IMR-90 (cell line): Measurements from ENCODE around the gene LRSAM1. TPM values are rescaled to one million over a fixed set of nuclear protein-coding genes. Genes with fewer than 3 reads are reported as not detected.
A peak's percentile ranks its signal among the peaks of the same experiment; 100 is the strongest.

ENCODE experiments used
- ATAC-seq: fragments of 200-7000 bp; cut with Tn5 transposase; 2 replicates; pipeline ENCODE4 v1.9.1; 2020; ENCODE audit warnings: low read depth, mild to moderate bottlenecking, moderate library complexity
- BruUV-seq: library from RNA; stranded (reverse); fragments of 400-500 nt; replicated peaks from 2 replicates; lab custom pipeline; 2021; lab: Mats Ljungman, UMichigan
- CTCF ChIA-PET: fragments of 300-600 bp; formaldehyde crosslinking; extraction: SDS; loops from one replicate; lab custom pipeline; 2021; ENCODE audit warnings: antibody characterized with exemption; lab: Yijun Ruan, JAX
- POLR2A ChIA-PET: fragments of 300-600 bp; sonication (Branson Sonifier 250); formaldehyde crosslinking; loops from one replicate; lab custom pipeline; 2022; ENCODE audit warnings: antibody characterized with exemption; ENCODE audit not compliant: unreplicated experiment; lab: Charles Lee
- DNase-seq: peaks from one replicate; pipeline ENCODE4 v3.0.0; 2013
- H2AFZ ChIP-seq: replicated peaks from 2 replicates; pipeline ENCODE3; 2013; ENCODE audit warnings: low read length, mild to moderate bottlenecking; ENCODE audit not compliant: poor library complexity
- H2AK5ac ChIP-seq: 2 replicates; pipeline ENCODE4 v1.6.1; 2013; ENCODE audit warnings: low read depth, low read length, inconsistent platforms
- H2AK9ac ChIP-seq: replicated peaks from 2 replicates; pipeline ENCODE3; 2013; ENCODE audit warnings: mild to moderate bottlenecking, low read depth, low read length, moderate library complexity; ENCODE audit not compliant: poor library complexity
- H2BK120ac ChIP-seq: 2 replicates; pipeline ENCODE4 v1.6.1; 2013; ENCODE audit warnings: low read depth, low read length, inconsistent platforms
- H2BK15ac ChIP-seq: 3 replicates; pipeline ENCODE4 v1.6.1; 2013; ENCODE audit warnings: low read depth, low read length, inconsistent platforms
- H2BK20ac ChIP-seq: 2 replicates; pipeline ENCODE4 v1.6.1; 2013; ENCODE audit warnings: low read depth, mild to moderate bottlenecking, inconsistent platforms, low read length, moderate library complexity
- H2BK5ac ChIP-seq: 2 replicates; pipeline ENCODE4 v1.6.1; 2013; ENCODE audit warnings: mild to moderate bottlenecking, low read depth, low read length, inconsistent platforms; ENCODE audit not compliant: poor library complexity, severe bottlenecking
- H3K14ac ChIP-seq: replicated peaks from 2 replicates; pipeline ENCODE4 v1.6.1; 2013; ENCODE audit warnings: low read depth, low read length, inconsistent platforms
- H3K18ac ChIP-seq: 2 replicates; pipeline ENCODE4 v1.6.1; 2013; ENCODE audit warnings: low read depth, low read length, control low read depth
- H3K23ac ChIP-seq: 2 replicates; pipeline ENCODE4 v1.6.1; 2013; ENCODE audit warnings: low read depth, low read length, inconsistent platforms
- H3K27ac ChIP-seq: 2 replicates; pipeline ENCODE4 v1.5.1; 2013; ENCODE audit warnings: mild to moderate bottlenecking, control low read depth, low read length; ENCODE audit not compliant: insufficient read depth
- H3K27me3 ChIP-seq: 2 replicates; pipeline ENCODE4 v1.6.1; 2013; ENCODE audit warnings: low read length; ENCODE audit not compliant: control insufficient read depth, insufficient read depth
- H3K36me3 ChIP-seq: 2 replicates; pipeline ENCODE4 v1.6.1; 2013; ENCODE audit warnings: low read length, mixed read lengths; ENCODE audit not compliant: control insufficient read depth, insufficient read depth
- H3K4ac ChIP-seq: 2 replicates; pipeline ENCODE4 v1.6.1; 2013; ENCODE audit warnings: low read depth, low read length, inconsistent platforms
- H3K4me1 ChIP-seq: 2 replicates; pipeline ENCODE4 v1.6.1; 2013; ENCODE audit warnings: low read length, mixed read lengths; ENCODE audit not compliant: control insufficient read depth, insufficient read depth
- H3K4me2 ChIP-seq: 2 replicates; pipeline ENCODE4 v1.6.1; 2013; ENCODE audit warnings: low read depth, mild to moderate bottlenecking, control low read depth, low read length, moderate library complexity
- H3K4me3 ChIP-seq: 2 replicates; pipeline ENCODE4 v1.5.1; 2013; ENCODE audit warnings: low read depth, mild to moderate bottlenecking, control low read depth, low read length, moderate library complexity; ENCODE audit not compliant: insufficient read depth
- H3K56ac ChIP-seq: 2 replicates; pipeline ENCODE4 v1.6.1; 2013; ENCODE audit warnings: low read length, inconsistent platforms; ENCODE audit not compliant: insufficient read depth; ENCODE audit errors: extremely low read depth
- H3K79me1 ChIP-seq, 2 experiments: 2 replicates each; pipeline ENCODE4 v1.6.1; 2013; ENCODE audit warnings: low read length in 2 of 2, inconsistent platforms in 1 of 2, low read depth in 1 of 2
- H3K9ac ChIP-seq: 2 replicates; pipeline ENCODE4 v1.6.1; 2013; ENCODE audit warnings: low read depth, low read length, control low read depth
- H3K9me1 ChIP-seq: 2 replicates; pipeline ENCODE4 v1.6.1; 2013; ENCODE audit warnings: low read length, inconsistent platforms; ENCODE audit not compliant: insufficient read depth
- H3K9me3 ChIP-seq: 2 replicates; pipeline ENCODE4 v1.6.1; 2013; ENCODE audit warnings: low read length; ENCODE audit not compliant: control insufficient read depth, insufficient read depth
- H4K20me1 ChIP-seq: 2 replicates; pipeline ENCODE4 v1.6.1; 2013; ENCODE audit warnings: low read length, inconsistent platforms; ENCODE audit not compliant: insufficient read depth
- H4K5ac ChIP-seq: 2 replicates; pipeline ENCODE4 v1.6.1; 2013; ENCODE audit warnings: mild to moderate bottlenecking, low read depth, low read length, control low read depth
- H4K8ac ChIP-seq, 2 experiments: 2 replicates each; pipeline ENCODE4 v1.6.1; 2013; ENCODE audit warnings: low read depth in 2 of 2, low read length in 2 of 2, control low read depth in 1 of 2, inconsistent platforms in 1 of 2
- H4K91ac ChIP-seq: 2 replicates; pipeline ENCODE4 v1.6.1; 2013; ENCODE audit warnings: low read depth, low read length, inconsistent platforms; ENCODE audit not compliant: insufficient read depth
- BHLHE40 ChIP-seq: fragments of 150-350 bp; IDR thresholded peaks from 2 replicates; pipeline ENCODE4 v1.6.1; 2016; ENCODE audit warnings: mild to moderate bottlenecking, low read depth, low read length
- CEBPB ChIP-seq: IDR thresholded peaks from 2 replicates; pipeline ENCODE4 v1.6.1; 2012; ENCODE audit warnings: low read depth, low read length, improper control_type of control experiment
- CHD1 ChIP-seq: IDR thresholded peaks from 2 replicates; pipeline ENCODE4 v1.6.1; 2012; ENCODE audit warnings: low read depth, low read length, improper control_type of control experiment
- CTCF ChIP-seq: conservative IDR thresholded peaks from 2 replicates; pipeline ENCODE4 v1.5.1; 2012; ENCODE audit warnings: mild to moderate bottlenecking, low read depth, low read length, improper control_type of control experiment
- ELK1 ChIP-seq: fragments of 150-350 bp; IDR thresholded peaks from 2 replicates; pipeline ENCODE4 v1.6.1; 2016; ENCODE audit warnings: low read depth, mild to moderate bottlenecking, low read length, moderate library complexity, borderline replicate concordance
- FOS ChIP-seq: fragments of 150-350 bp; IDR thresholded peaks from 2 replicates; pipeline ENCODE4 v1.6.1; 2016; ENCODE audit warnings: low read depth, low read length
- MAFK ChIP-seq: IDR thresholded peaks from 2 replicates; pipeline ENCODE4 v1.6.1; 2012; ENCODE audit warnings: low read depth, low read length, improper control_type of control experiment
- MXI1 ChIP-seq: IDR thresholded peaks from 2 replicates; pipeline ENCODE4 v1.6.1; 2012; ENCODE audit warnings: low read depth, mild to moderate bottlenecking, low read length, moderate library complexity, borderline replicate concordance
- POLR2A ChIP-seq: IDR thresholded peaks from 2 replicates; pipeline ENCODE4 v1.6.1; 2012; ENCODE audit warnings: mild to moderate bottlenecking, low read depth, low read length
- RAD21 ChIP-seq: IDR thresholded peaks from 2 replicates; pipeline ENCODE4 v1.6.1; 2012; ENCODE audit warnings: low read length, improper control_type of control experiment
- RCOR1 ChIP-seq: IDR thresholded peaks from 2 replicates; pipeline ENCODE4 v1.6.1; 2012; ENCODE audit warnings: mild to moderate bottlenecking, low read length, improper control_type of control experiment; ENCODE audit not compliant: insufficient replicate concordance
- RFX5 ChIP-seq: IDR thresholded peaks from 2 replicates; pipeline ENCODE4 v1.8.0; 2012; ENCODE audit warnings: low read depth, mild to moderate bottlenecking, low read length, moderate library complexity
- SMC3 ChIP-seq: fragments of 150-350 bp; IDR thresholded peaks from 2 replicates; pipeline ENCODE4 v1.6.1; 2016; ENCODE audit warnings: low read depth, mild to moderate bottlenecking, antibody characterized with exemption, low read length, moderate library complexity
- USF2 ChIP-seq: fragments of 150-350 bp; IDR thresholded peaks from 2 replicates; pipeline ENCODE4 v1.6.1; 2017; ENCODE audit warnings: mild to moderate bottlenecking, antibody characterized with exemption, low read length, low read depth
- WGBS, 2 experiments: methylation state at CpG; one replicate each; pipeline versions ENCODE4 v1.1.5 to v1.1.7; 2013; ENCODE audit warnings: missing lambda C conversion rate in 2 of 2; ENCODE audit not compliant: insufficient read length in 1 of 2; ENCODE audit errors: extremely low coverage in 2 of 2; 5-methylcytosine and 5-hydroxymethylcytosine counted together
- dilution Hi-C: fragments of 300-500 bp; cut with HindIII; formaldehyde crosslinking; loops from one replicate; pipeline ENCODE4 v1.14.3; 2018; ENCODE audit warnings: low sequenced_read_pairs; ENCODE audit not compliant: unreplicated experiment
- in situ Hi-C: fragments of 300-500 bp; cut with MboI; formaldehyde crosslinking; loops from 3 replicates; pipeline ENCODE4 v1.14.3; 2019; ENCODE audit warnings: low sequenced_read_pairs, inconsistent platforms, mixed read lengths
- intact Hi-C: fragments of 100-400 bp; cut with micrococcal nuclease; formaldehyde crosslinking; loops from 2 replicates; pipeline ENCODE4 v1.10.0; 2022
- polyA plus RNA-seq, 3 experiments: library from polyadenylated mRNA; depleted of rRNA; stranded (reverse); fragments of >200 nt; gene quantifications; 2 replicates each; pipeline ENCODE4 v1.2.3, GENCODE V29; 2012; ENCODE audit warnings: low replicate concordance in 1 of 3
- total RNA-seq: library from RNA; depleted of rRNA; stranded (reverse); fragments of >200 nt; gene quantifications from 2 replicates; pipeline ENCODE4 v1.2.3, GENCODE V29; 2012

LRSAM1 gene
- total and polyA plus RNA-seq, 2 of the 4 experiments (the other 2 are of a cell fraction) = 3.0 to 9.3 TPM

- no peak overlapping the region for H3K4me2 ChIP-seq
- no peak overlapping the region for H3K9ac ChIP-seq
- no peak overlapping the region for H4K91ac ChIP-seq
- no peak overlapping the region for H2BK5ac ChIP-seq
- peak overlapping the region; percentile 40 for H2AFZ ChIP-seq
- 75% methylated on average over 6 of the region's 15 CpGs; no CpG with 5 or more reads in 1 of the 2 experiments for WGBS, 2 experiments
- H3K36me3 ChIP-seq = 0 out of 2 replicates have a peak, but pooled peaks cover 2% of the 10 kb centered on the region
- no peak overlapping the region for H2BK15ac ChIP-seq
- H2AK5ac ChIP-seq = no peak overlapping the region
- H4K8ac ChIP-seq = no peak overlapping the region
- intact Hi-C loops = no loop called here
- no peaks in the 10 kb centered on the region for H4K20me1 ChIP-seq
- no peak overlapping the region for H3K56ac ChIP-seq
- H3K27ac ChIP-seq = no peak overlapping the region
- H3K23ac ChIP-seq = no peak overlapping the region
- ATAC-seq = peak; percentile 52
- POLR2A ChIA-PET = interaction anchor here (0.6 kb wide), 1 partner anchor 10 kb away, joined by 3 read pairs; no protein-coding TSS in a partner anchor
- no peak overlapping the region for H2BK120ac ChIP-seq
- H2AK9ac ChIP-seq = no peak overlapping the region
- dilution Hi-C loops = no loop called here
- no peak overlapping the region for H2BK20ac ChIP-seq
- CTCF ChIA-PET = interaction anchor here (1.5 kb wide), 1 partner anchor 212 kb away, joined by 3 read pairs; no protein-coding TSS in a partner anchor
- H3K9me3 ChIP-seq = no peaks in the 10 kb centered on the region
- peak; percentile 78 for DNase-seq
- BruUV-seq = no TSS peak
- no peak overlapping the region for H3K4me3 ChIP-seq
- H3K4me1 ChIP-seq = peaks cover 2% of the 10 kb centered on the region
- no peaks in the 10 kb centered on the region for H3K27me3 ChIP-seq
- peaks cover 4 to 8% of the 10 kb centered on the region in 2 experiments for H3K79me1 ChIP-seq
- H3K18ac ChIP-seq = no peak overlapping the region
- in situ Hi-C loops = no loop called here
- H3K9me1 ChIP-seq = peaks cover 9% of the 10 kb centered on the region; the same call in 1 of the 2 replicates
- no peak overlapping the region for H3K4ac ChIP-seq
- no peak overlapping the region for H4K5ac ChIP-seq
- no peak overlapping the region for H3K14ac ChIP-seq
- TF ChIP-seq POLR2A = no peak
- no peak for TF ChIP-seq FOS
- TF ChIP-seq MXI1 = no peak
- TF ChIP-seq CEBPB = no peak
- TF ChIP-seq CHD1 = no peak
- no peak for TF ChIP-seq SMC3
- no peak for TF ChIP-seq USF2
- no peak for TF ChIP-seq MAFK
- no peak for TF ChIP-seq BHLHE40
- TF ChIP-seq RCOR1 = no peak
- no peak for TF ChIP-seq RAD21
- TF ChIP-seq ELK1 = no peak
- no peak for TF ChIP-seq RFX5
- TF ChIP-seq CTCF = no peak
These were observed 33.9 kb upstream of the LRSAM1 start for GRCh38 chr9:127417131-127418036.
